Mesenchymal stem cell (in vitro differentiated cells and primary cell): Measurements from ENCODE around the gene POLR2I. TPM values are rescaled to one million over a fixed set of nuclear protein-coding genes. Genes with fewer than 3 reads are reported as not detected.

Experiments used
- DNase-seq: peaks from one replicate; pipeline ENCODE4 v3.0.0-alpha.2; 2013
- H2AFZ ChIP-seq: one replicate; pipeline ENCODE4 v1.6.1; 2013; ENCODE audit warnings: low read depth, mild to moderate bottlenecking, control low read depth, inconsistent platforms, low read length, moderate library complexity
- H2AK5ac ChIP-seq: 2 replicates; pipeline ENCODE4 v1.6.1; 2013; ENCODE audit warnings: low read length, moderate library complexity, mild to moderate bottlenecking, inconsistent platforms; ENCODE audit not compliant: severe bottlenecking
- H2BK120ac ChIP-seq: one replicate; pipeline ENCODE4 v1.6.1; 2013; ENCODE audit warnings: low read depth, mild to moderate bottlenecking, inconsistent platforms, low read length, moderate library complexity
- H2BK12ac ChIP-seq, 2 experiments: one replicate each; pipeline ENCODE4 v1.6.1; 2013; ENCODE audit warnings: inconsistent platforms in 2 of 2, low read length in 2 of 2, mild to moderate bottlenecking in 2 of 2, moderate library complexity in 2 of 2, control low read depth in 1 of 2
- H2BK15ac ChIP-seq: one replicate; pipeline ENCODE4 v1.6.1; 2013; ENCODE audit warnings: mild to moderate bottlenecking, low read depth, inconsistent platforms; ENCODE audit not compliant: poor library complexity, severe bottlenecking
- H2BK5ac ChIP-seq: 2 replicates; pipeline ENCODE4 v1.6.1; 2013; ENCODE audit warnings: low read depth, mild to moderate bottlenecking, low read length, control low read depth, inconsistent platforms; ENCODE audit not compliant: poor library complexity, severe bottlenecking
- H3K14ac ChIP-seq, 2 experiments: one replicate each; pipeline ENCODE4 v1.6.1; 2013; ENCODE audit warnings: inconsistent platforms in 2 of 2, low read length in 2 of 2, control low read depth in 1 of 2, mild to moderate bottlenecking in 1 of 2, moderate library complexity in 1 of 2
- H3K18ac ChIP-seq, 2 experiments: one replicate each; pipeline ENCODE4 v1.6.1; 2013; ENCODE audit warnings: inconsistent platforms in 2 of 2, low read length in 2 of 2, control low read depth in 1 of 2, low read depth in 1 of 2, mild to moderate bottlenecking in 1 of 2
- H3K23ac ChIP-seq, 2 experiments: one replicate each; pipeline ENCODE4 v1.6.1; 2013; ENCODE audit warnings: inconsistent platforms in 2 of 2, low read length in 2 of 2, mild to moderate bottlenecking in 2 of 2, moderate library complexity in 2 of 2, control low read depth in 1 of 2
- H3K27ac ChIP-seq: 2 replicates; pipeline ENCODE4 v1.5.1; 2013; ENCODE audit warnings: mild to moderate bottlenecking, moderate library complexity, low read length, control low read depth, inconsistent platforms; ENCODE audit not compliant: poor library complexity, severe bottlenecking
- H3K27me3 ChIP-seq, 2 experiments: 2 replicates each; pipeline versions ENCODE4 v1.6.1 to v1.7.0; 2013; ENCODE audit warnings: low read length in 2 of 2, mild to moderate bottlenecking in 2 of 2, moderate library complexity in 2 of 2, control low read depth in 1 of 2, inconsistent platforms in 1 of 2; ENCODE audit not compliant: control insufficient read depth in 1 of 2, insufficient read depth in 1 of 2
- H3K36me3 ChIP-seq, 2 experiments: 2 replicates each; pipeline versions ENCODE4 v1.6.1 to v1.7.0; 2013; ENCODE audit warnings: low read length in 2 of 2, control low read depth in 1 of 2, inconsistent platforms in 1 of 2, low read depth in 1 of 2, mild to moderate bottlenecking in 1 of 2; ENCODE audit not compliant: insufficient read depth in 2 of 2, control insufficient read depth in 1 of 2
- H3K4ac ChIP-seq, 2 experiments: one replicate each; pipeline ENCODE4 v1.6.1; 2013; ENCODE audit warnings: inconsistent platforms in 2 of 2, low read length in 2 of 2, mild to moderate bottlenecking in 2 of 2, moderate library complexity in 2 of 2, control low read depth in 1 of 2, low read depth in 1 of 2
- H3K4me1 ChIP-seq: 2 replicates; pipeline ENCODE4 v1.6.1; 2013; ENCODE audit warnings: low read depth, low read length, control low read depth; ENCODE audit not compliant: control insufficient read depth, insufficient read depth
- H3K4me2 ChIP-seq: 2 replicates; pipeline ENCODE4 v1.6.1; 2013; ENCODE audit warnings: low read length, mild to moderate bottlenecking, inconsistent platforms; ENCODE audit not compliant: poor library complexity, severe bottlenecking
- H3K4me3 ChIP-seq, 2 experiments: 2 replicates each; pipeline versions ENCODE4 v1.5.1 to v1.7.0; 2013; ENCODE audit warnings: low read length in 2 of 2, mild to moderate bottlenecking in 2 of 2, control low read depth in 1 of 2, low read depth in 1 of 2; ENCODE audit not compliant: insufficient read depth in 1 of 2
- H3K79me1 ChIP-seq: replicated peaks from 2 replicates; pipeline ENCODE4 v1.6.1; 2013; ENCODE audit warnings: mild to moderate bottlenecking, control low read depth, low read length, inconsistent platforms; ENCODE audit not compliant: poor library complexity, severe bottlenecking
- H3K9ac ChIP-seq: 2 replicates; pipeline ENCODE4 v1.7.0; 2013; ENCODE audit warnings: mild to moderate bottlenecking, low read length, moderate library complexity
- H3K9me3 ChIP-seq: 2 replicates; pipeline ENCODE4 v1.7.0; 2013; ENCODE audit warnings: mild to moderate bottlenecking, low read length; ENCODE audit not compliant: control insufficient read depth
- H4K8ac ChIP-seq: one replicate; pipeline ENCODE4 v1.6.1; 2013; ENCODE audit warnings: inconsistent platforms, mild to moderate bottlenecking, low read length, moderate library complexity
- H4K91ac ChIP-seq: one replicate; pipeline ENCODE4 v1.6.1; 2013; ENCODE audit warnings: mild to moderate bottlenecking, low read length, inconsistent platforms
- WGBS: methylation state at CpG from one replicate; pipeline ENCODE4 v1.1.7; 2013; ENCODE audit warnings: mixed read lengths; 5-methylcytosine and 5-hydroxymethylcytosine counted together
- polyA plus RNA-seq, 2 experiments: library from polyadenylated mRNA; stranded (reverse); fragments of 200-250 nt; gene quantifications; one replicate each; pipeline ENCODE4 v1.2.3, GENCODE V29; 2013

Gene POLR2I
- polyA plus RNA-seq (2013, experiment 1 of 2): 99.3 TPM
- polyA plus RNA-seq (2013, experiment 2 of 2): 102 TPM

DNA sequence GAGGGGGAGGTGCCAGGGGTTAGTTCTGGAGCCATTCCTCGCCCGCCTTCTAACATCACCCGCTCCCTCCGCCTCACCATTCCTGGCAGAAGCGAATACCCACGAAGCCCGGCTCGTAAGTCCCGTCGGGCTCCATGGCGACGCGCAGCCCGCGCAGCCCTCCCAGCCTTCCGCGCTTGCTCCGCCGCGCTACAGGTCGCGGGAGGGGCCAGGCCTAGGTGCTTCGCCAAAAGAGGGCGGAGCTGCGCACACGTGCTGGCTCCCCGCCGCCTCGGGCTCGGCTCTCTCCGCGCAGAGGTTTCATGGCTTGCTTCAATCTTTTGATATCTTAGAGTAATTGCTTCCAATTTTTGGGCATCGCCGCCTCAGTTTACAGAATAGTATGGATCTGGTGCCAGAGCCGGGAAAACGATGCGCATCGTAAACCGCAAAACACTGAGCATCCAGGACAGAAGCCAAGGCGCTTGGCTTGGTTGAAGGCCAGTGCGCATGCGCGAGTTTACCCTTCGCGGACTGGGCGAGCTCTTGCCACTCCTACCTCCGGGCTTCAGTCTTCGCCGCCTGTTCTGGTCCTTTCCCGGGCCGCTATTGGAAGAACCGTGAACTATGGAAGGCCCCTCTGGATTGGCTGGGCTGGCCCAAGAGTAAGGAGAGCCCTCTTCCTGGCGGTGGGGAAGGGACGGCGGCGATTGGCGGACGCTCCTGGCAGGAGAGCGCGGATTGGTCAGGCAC, at the start of gene POLR2I:
Gene POLR2I, minus strand, starts transcription at position 155 of the 732 bp plus-strand sequence. Its CDS starts 19 bp downstream, at position 136.
- Histone ChIP-seq H3K9ac (peak within 1 kb of the TSS; percentile 95), H2BK12ac (peak within 1 kb of the TSS; percentile 34 to 45), H4K8ac (peak within 1 kb of the TSS; percentile 84), H2BK120ac (peak within 1 kb of the TSS; percentile 42), H3K4me2 (peak within 1 kb of the TSS; percentile 80), H3K4me1 (peaks cover 24% of the 10 kb centered on the region), H3K18ac (peak within 1 kb of the TSS; percentile 23 to 93), H2BK5ac (peak within 1 kb of the TSS; percentile 53), H4K91ac (peak within 1 kb of the TSS; percentile 95), H3K23ac (peak within 1 kb of the TSS in 1 of 2 experiments; percentile 57), H3K14ac (peak within 1 kb of the TSS in 1 of 2 experiments; percentile 90), H3K79me1 (peaks cover 36% of the 10 kb centered on the region), H2AFZ (peak within 1 kb of the TSS; percentile 90), H3K4me3 (peak within 1 kb of the TSS; percentile 83 to 99), H3K4ac (peak within 1 kb of the TSS; percentile 74 to 86), H3K9me3 (no peaks in the 10 kb centered on the region), H3K36me3 (peaks cover 42 to 51% of the 10 kb centered on the region in 2 experiments), H2AK5ac (no peak within 1 kb of the TSS), H2BK15ac (peak within 1 kb of the TSS; percentile 60), H3K27me3 (no peaks in the 10 kb centered on the region), H3K27ac (peak within 1 kb of the TSS; percentile 89)
- under 1% methylated on average over 60 of the region's 60 CpGs for WGBS
- DNase-seq: peak; percentile 100

DNA sequence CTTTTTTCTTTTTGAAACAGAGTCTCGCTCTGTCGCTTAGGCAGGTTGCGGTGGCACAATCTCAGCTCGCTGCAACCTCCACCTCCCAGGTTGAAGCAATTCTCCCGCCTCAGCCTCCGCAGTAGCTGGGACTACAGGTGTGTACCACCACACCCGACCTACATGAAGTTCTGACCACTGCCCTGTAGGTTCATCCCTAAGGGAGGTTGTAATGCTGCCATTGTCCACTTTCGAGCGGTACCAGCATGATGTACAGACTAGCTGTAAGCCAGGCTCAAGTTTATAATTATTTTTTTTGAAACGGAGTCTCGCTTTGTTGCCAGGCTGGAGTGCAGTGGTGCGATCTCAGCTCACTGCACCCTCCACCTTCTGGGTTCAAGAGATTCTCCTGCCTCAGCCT, 49.1 kb upstream of the POLR2I start:
- Histone ChIP-seq H2BK12ac (no peak overlapping the region), H2BK120ac (no peak overlapping the region), H3K9me3 (no peaks in the 10 kb centered on the region), H2AK5ac (no peak overlapping the region), H4K91ac (no peak overlapping the region), H3K27me3 (no peaks in the 10 kb centered on the region), H2BK15ac (no peak overlapping the region), H2BK5ac (no peak overlapping the region), H3K18ac (no peak overlapping the region), H3K23ac (no peak overlapping the region), H3K4me1 (no peaks in the 10 kb centered on the region), H3K9ac (no peak overlapping the region), H2AFZ (no peak overlapping the region), H3K4ac (no peak overlapping the region), H3K4me2 (no peak overlapping the region), H3K14ac (no peak overlapping the region), H4K8ac (no peak overlapping the region), H3K36me3 (peaks cover 8 to 20% of the 10 kb centered on the region in 2 experiments), H3K4me3 (no peak overlapping the region), H3K27ac (no peak overlapping the region), H3K79me1 (peaks cover 3% of the 10 kb centered on the region)
- no peak for DNase-seq
- 98% methylated on average over 12 of the region's 12 CpGs for WGBS

DNA sequence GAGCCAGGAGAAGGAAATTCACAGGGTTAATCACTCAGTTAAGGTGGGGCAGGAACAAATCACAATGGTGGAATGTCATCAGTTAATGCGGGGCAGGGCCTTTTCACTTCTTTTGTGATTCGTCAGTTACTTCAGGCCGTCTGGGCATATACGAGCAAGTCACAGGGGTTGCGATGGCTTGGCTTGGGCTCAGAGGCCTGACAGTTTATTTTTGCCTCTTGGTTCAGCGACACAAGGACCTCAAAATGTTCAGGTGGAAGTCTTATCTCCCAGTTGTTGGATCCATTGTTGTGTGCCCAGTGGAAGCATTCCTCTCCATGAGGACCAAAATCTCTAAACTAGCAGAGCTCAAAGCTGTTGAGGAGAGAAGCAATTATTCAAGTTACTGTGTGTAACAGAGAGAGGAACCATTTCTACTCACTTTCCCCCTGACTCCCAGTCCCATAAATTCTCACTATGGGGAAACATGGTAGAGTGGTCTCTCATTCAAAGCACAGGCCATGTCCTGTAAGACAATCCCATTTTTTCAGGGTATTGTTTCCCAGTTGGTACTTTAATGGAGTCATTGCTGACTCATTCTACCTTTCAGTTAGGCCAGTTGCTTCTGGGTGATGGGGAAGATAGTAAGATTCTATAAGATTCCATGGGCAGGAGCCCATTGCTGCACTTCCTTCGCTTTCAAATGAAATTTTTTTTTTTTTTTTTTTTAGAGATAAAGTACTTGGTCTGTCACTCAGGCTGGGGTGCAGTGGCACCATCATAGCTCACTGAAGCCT, 46.3 kb upstream of the POLR2I start:
- H3K18ac ChIP-seq: no peak overlapping the region
- no peak overlapping the region for H2BK120ac ChIP-seq
- no peaks in the 10 kb centered on the region for H3K9me3 ChIP-seq
- no peak overlapping the region for H3K23ac ChIP-seq
- no peak overlapping the region for H2BK15ac ChIP-seq
- H3K4ac ChIP-seq: no peak overlapping the region
- H3K4me2 ChIP-seq: no peak overlapping the region
- H3K79me1 ChIP-seq: peaks cover 3% of the 10 kb centered on the region
- H2AK5ac ChIP-seq: no peak overlapping the region
- H3K9ac ChIP-seq: no peak overlapping the region
- no peaks in the 10 kb centered on the region for H3K4me1 ChIP-seq
- no peak overlapping the region for H4K8ac ChIP-seq
- H2BK12ac ChIP-seq: no peak overlapping the region
- no peak for DNase-seq
- H4K91ac ChIP-seq: no peak overlapping the region
- no peak overlapping the region for H3K4me3 ChIP-seq
- H2BK5ac ChIP-seq: no peak overlapping the region
- H3K27me3 ChIP-seq: no peaks in the 10 kb centered on the region
- WGBS: 96% methylated on average over 7 of the region's 7 CpGs
- H3K36me3 ChIP-seq: peaks cover 6 to 14% of the 10 kb centered on the region in 2 experiments
- no peak overlapping the region for H3K27ac ChIP-seq
- H2AFZ ChIP-seq: no peak overlapping the region
- no peak overlapping the region for H3K14ac ChIP-seq

DNA sequence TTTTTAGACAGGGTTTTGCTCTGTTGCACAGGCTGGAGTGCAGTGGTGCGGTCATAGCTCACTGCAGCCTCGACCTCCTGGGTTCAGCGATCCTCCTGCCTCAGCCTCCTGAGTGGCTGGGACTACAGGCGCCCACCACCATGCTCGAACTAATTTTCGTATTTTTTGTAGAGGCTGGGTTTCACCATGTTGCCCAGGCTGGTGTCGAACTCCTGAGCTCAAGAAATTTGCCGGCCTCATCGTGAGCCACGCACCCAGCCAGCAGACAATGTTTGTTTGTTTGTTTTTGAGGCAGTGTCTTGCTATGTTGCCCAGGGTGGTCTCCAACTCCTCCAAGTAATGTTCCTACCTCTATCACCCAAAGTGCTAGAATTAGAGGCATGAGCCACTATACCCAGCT, 38.5 kb upstream of the POLR2I start:
- H2BK5ac ChIP-seq: no peak overlapping the region
- no peak overlapping the region for H3K4me2 ChIP-seq
- H3K36me3 ChIP-seq: peaks cover 27 to 54% of the 10 kb centered on the region in 2 experiments
- H2AFZ ChIP-seq: no peak overlapping the region
- no peak overlapping the region for H3K18ac ChIP-seq
- H3K4me3 ChIP-seq: peak overlapping the region in 1 of 2 experiments; percentile 83
- H3K4ac ChIP-seq: no peak overlapping the region
- H3K79me1 ChIP-seq: peaks cover 24% of the 10 kb centered on the region
- no peak overlapping the region for H2BK120ac ChIP-seq
- no peak overlapping the region for H3K14ac ChIP-seq
- H3K9ac ChIP-seq: peak overlapping the region; percentile 95
- H3K27ac ChIP-seq: no peak overlapping the region
- H3K23ac ChIP-seq: no peak overlapping the region
- no peaks in the 10 kb centered on the region for H3K9me3 ChIP-seq
- no peak overlapping the region for H2BK15ac ChIP-seq
- WGBS: 95% methylated on average over 10 of the region's 10 CpGs
- no peak overlapping the region for H4K91ac ChIP-seq
- no peaks in the 10 kb centered on the region for H3K27me3 ChIP-seq
- no peak overlapping the region for H4K8ac ChIP-seq
- no peak overlapping the region for H2AK5ac ChIP-seq
- DNase-seq: no peak
- no peak overlapping the region for H2BK12ac ChIP-seq
- peaks cover 6% of the 10 kb centered on the region for H3K4me1 ChIP-seq
